ENCODE measurements around the gene IKZF3.
"Not testable (repeated sequence)": the region's sequence is repeated elsewhere in the genome, so short reads cannot be mapped to it uniquely, and the experiment has no call there.

IKZF3 gene

DNA sequence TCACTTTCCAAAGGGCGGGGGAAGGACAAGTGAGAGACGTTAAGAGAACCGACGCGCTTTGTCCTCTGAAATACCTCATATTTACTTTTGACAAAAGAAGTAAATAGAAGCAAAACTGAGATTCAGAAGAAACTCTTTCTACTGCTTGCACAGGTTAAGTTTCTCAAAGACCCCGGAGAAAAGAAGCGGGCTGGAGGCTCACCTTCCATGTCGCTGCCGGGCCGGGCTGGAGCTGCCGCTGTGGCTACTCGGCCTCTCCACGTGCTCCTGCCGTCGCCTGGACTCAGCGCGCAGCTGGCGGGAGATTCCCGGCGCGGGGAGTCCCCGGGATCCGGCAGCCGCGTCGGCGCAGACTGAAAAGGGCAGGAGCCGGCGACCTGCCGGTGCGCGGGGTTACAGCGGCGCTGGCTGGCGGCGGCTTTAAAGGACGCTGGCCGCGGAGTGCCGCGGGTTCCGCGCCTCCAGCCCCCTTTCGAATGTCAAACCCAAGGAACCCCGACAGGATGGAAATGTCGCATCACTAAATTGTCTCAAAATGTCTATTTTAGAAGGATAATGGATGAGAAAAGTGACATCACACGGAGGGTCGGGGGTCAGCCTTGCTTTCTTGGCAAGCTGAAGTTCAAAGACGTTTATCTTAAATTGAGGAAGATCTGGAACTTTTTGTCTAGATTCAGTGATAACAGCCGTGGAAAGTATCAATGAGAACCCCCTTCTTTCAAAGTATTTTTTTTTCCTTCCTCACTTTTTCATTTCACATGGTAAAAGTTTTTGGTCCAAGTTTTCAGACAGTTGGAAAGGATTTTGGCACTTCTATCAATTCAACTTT is at the start of gene IKZF3:
TSS of gene IKZF3 (minus strand) at position 395 of the 829 bp plus-strand sequence. CDS start at position 209, 186 bp downstream.
- DNase-seq (ENCODE audit: low read depth), result peak; percentile 82

GRCh38 chr17:39908789-39909352 is 44.8 kb upstream of the IKZF3 start:
- DNase-seq (ENCODE audit: low read depth), result no peak

GRCh38 chr17:39904990-39905288 is 40.8 kb upstream of the IKZF3 start:
- no peak for DNase-seq (ENCODE audit: low read depth)

DNA sequence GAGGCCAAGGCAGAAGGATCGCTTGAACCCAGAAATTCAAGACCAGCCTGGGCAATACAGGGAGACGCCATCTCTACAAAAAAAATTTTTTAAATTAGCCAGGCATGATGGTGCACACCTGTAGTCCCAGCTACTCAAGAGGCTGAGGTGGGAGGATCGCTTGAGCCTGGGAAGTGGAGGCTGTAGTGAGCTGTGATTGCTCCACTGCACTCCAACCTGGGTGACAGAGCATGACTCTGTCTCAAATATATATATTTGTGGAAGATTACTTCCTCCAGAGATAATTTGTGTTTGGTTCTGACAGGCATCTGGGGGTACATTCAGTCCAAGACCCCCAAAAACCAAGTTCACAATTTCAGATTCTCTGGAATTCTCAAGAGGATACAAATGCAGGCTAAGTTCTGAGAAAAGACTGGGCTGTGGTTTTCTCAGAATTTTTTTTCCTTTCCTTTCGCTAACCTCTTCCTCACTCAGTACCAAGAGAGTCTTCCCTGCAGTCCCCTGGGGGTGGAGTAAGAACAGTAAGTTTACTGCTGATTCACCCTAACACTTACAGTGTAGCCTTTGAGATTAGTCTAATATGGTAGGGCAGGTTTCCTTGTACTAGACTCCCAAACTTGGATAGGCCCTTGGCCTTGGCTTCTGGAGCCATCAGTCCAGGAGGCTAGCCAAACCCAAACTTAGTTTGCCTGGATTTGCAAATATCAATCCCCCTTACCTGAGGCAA is 39.2 kb upstream of the IKZF3 start:
- no peak for DNase-seq (ENCODE audit: low read depth)

GRCh38 chr17:39902027-39902426 is 37.9 kb upstream of the IKZF3 start:
- not testable (repeated sequence) for DNase-seq (ENCODE audit: low read depth)

DNA sequence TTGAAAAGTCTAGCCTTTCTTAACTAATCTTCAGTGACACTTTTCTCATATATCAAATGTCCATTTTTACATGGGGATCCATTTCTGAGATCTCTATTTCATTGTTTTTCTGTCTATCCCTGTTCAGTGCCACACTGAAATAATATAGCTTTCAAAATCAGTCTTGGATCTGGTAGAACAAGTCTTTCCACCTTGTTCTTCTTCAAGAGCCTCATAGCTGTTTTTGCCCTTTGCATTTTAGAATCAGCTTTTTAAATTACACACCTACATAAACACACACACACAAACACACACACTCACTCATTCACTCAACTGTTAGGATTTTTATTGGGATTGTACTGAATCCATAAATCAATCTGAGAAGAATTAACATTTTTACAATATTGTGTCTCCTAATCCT is 35.1 kb upstream of the IKZF3 start:
- DNase-seq (ENCODE audit: low read depth), result no peak

DNA sequence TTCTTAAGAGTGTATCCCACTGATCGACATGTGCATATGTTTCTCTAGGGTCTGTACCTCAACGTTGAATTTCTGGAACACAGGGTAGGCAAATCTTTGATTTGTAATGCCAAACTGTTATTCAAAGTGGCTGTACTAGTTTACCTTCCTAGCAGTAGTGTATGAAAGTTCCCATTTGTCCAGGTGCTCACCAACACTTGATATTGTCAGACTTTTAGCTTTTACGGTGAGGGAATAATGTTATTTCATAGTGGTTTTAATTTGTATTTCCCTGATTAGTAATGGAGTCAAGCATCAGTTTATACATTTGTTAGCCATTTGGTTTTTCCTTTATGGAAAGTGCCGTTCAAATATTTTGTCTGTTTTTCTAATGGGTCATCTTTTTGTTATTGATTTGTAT is 34.0 kb upstream of the IKZF3 start:
- no peak for DNase-seq (ENCODE audit: low read depth)

- no peak for DNase-seq (ENCODE audit: low read depth)
Measured at GRCh38 chr17:39894681-39895376, 30.7 kb upstream of the IKZF3 start.

DNA sequence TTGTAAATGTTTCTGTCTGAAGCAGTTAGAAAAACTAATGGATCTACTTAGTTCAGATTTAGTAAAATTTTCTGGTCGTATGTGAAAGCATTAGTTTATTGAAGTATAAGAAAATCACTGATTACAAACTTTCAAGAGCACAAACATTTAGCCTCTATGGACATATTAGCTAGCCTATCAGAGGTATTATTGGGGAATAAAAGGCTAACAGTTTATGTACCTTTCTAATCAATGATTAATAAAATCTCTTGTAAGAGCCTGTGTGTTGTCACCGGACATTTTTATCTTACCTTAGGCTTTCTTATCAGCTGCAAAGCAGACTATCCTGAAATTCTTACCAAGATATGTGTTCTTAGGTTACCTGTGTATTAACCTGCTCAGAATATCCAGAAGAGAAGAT is 25.1 kb upstream of the IKZF3 start:
- no peak for DNase-seq (ENCODE audit: low read depth)

GRCh38 chr17:39887078-39887477 is 23.0 kb upstream of the IKZF3 start:
- no peak for DNase-seq (ENCODE audit: low read depth)

DNA sequence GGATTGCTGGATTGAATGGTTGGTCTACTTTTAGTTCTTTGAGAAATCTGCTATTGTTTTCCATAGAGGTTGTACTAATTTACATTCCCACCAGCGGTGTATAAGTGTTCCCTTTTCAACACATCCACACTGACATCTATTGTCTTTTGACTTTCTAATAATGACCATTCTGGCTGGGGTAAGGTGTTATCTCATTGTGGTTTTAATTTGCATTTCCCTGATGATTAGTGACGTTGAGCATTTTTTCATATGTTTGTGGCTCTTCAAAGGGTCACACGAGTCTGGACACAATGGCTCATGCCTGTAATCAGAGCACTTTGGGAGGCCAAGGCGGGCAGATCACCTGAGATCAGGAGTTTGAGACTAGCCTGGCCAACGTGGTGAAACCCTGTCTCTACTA is 22.0 kb upstream of the IKZF3 start:
- not testable (repeated sequence) for DNase-seq (ENCODE audit: low read depth)

GRCh38 chr17:39872751-39873150 is 8.6 kb upstream of the IKZF3 start:
- DNase-seq (ENCODE audit: low read depth), result no peak

DNA sequence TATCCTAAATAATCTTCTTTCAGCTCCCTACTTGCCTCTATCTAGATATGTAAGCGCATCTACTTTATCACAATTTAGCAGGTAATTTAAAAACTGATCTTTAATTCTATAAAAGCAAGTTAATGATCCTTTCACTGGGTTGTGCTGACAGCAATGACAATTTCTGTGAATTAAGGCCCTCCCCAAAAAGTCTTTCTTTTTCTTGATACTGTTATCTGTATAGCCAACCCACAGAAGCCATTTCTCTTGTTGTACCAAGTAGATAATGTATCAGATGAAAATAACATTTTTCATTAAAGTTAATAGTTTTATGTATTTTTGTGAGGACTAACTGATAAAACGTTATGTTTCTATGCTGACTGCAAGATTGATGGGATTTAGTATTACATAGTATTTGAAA is 7.7 kb upstream of the IKZF3 start:
- DNase-seq (ENCODE audit: low read depth), result no peak

DNA sequence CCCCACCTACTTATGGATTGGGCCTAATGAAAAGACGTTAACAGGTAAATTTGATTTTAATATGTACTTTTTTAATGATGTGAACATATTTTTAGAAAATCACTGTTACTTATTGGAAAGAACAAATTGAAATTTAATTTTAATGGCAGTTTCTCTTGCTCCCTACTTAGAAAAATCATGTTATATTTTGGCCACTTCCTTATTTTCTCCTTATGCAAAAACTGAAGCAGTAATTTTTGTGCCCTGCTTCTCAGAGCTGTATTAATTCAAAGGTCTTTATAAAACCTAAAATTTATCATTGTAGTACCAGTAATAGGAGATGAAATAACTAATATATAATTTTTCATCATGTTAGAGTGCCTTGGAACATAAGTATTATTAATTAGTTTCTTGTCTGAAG is 6.7 kb upstream of the IKZF3 start:
- no peak for DNase-seq (ENCODE audit: low read depth)

- no peak for DNase-seq (ENCODE audit: low read depth)
Measured at GRCh38 chr17:39868554-39868942, 4.4 kb upstream of the IKZF3 start.

- peak; percentile 47 for DNase-seq (ENCODE audit: low read depth)
Measured at GRCh38 chr17:39867880-39868553, 3.9 kb upstream of the IKZF3 start, which contains the start of gene ZPBP2. TSS of gene ZPBP2 (plus strand) at chr17:39868202. CDS start at chr17:39868355, 153 bp downstream.

DNA sequence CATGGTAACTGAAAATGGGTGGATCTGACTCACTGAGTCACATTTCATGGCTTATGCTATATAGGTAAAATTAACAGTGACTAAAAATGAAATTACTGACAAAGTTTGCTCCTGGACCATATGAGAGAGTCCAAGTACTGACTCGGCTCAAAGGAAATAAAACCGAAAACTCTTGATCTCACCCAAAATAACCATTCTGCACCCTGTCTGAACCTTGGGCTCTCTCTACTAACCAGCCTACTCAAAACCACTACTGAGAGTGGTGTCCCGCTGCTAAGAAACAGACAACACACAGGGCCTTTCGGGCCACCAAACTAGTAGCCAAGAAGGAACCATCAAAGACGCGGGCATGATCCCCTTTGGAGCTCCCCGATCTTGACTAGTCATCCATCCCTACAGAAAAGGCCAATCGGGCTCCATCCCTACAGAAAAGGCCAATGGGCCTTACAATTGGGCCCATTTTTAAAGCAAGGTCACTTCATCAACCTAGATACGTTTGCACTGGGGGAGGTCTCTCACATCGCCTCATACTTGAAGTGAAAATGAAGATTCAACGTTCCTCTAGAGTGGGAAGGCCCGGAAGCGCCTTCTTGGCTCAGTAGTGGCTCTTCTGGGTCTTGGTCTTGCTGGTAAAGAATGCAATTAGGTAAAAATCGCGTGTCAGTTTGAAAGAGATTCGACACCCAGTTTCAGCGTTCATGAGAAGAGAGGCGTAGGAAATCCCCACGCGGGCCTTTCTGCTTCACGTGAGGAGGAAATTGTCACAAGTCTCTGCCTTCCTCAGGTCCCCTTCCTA is 3.2 kb upstream of the IKZF3 start:
- peak; percentile 69 for DNase-seq (ENCODE audit: low read depth)

DNA sequence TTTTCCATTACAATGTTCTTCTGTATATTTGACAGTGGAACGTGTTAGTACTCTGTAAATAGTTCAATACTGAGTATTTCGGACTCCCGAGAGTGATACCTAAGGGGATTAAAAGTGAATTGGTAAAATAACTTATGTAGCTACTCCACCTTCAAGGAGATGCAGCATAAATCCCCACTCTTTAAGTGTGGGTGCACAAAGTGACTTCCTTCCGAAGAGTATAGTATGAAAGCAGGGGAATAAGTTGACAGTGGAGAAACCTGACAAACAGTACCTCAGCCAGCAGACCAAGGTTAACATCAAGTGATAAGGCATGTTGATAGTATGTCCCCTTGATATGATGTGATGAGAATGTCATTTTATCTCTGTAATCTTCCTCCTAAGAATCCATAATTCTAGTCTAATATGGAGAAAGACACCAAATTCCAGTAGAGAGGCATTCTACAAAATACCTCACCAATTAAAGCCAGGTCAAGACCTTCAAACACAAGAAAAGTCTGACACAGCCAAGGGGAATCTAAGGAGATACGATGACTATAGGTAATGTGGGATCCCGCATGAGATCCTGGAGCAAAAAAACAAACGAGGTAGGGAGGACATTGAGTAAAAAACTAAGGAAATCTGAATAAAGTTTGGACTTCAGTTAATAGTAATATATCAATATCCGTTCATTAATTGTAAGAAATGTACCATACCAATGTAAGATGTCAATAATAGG is 2.1 kb upstream of the IKZF3 start:
- no peak for DNase-seq (ENCODE audit: low read depth)

DNA sequence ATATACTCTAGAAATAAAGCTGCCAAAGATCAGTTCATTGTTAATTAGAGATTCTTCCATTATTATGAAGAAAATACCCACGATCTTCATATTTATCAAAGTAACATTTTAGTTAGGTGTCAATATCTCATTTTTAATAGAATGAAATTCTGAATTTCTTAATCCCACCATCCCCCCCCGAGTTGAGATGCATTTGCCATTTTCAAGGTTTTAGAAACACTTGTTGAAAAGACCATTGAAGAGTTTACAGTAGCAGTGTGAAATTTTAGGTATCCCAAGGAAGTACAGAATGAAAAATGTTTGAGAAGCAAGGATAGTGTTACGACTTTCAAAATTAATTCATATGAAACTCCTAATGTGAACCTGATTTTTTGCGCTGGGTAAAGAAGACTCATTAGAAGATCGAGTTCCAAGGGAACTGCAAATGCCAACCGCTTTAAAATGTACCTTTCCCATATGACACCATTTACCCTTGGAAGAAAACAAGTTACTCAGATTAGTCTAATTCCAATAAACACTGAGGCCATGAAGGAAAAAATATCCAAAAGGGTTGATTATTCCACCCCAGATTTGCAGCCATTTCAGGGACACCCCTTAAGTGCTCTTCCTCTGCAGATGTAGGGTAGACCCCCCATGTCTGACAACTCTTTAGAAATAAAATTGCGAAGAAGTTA is 731 bp downstream of the IKZF3 start:
- DNase-seq (ENCODE audit: low read depth), result no peak

GRCh38 chr17:39861235-39861634 is 2.9 kb downstream of the IKZF3 start:
- DNase-seq (ENCODE audit: low read depth), result no peak
